GM21619 (cell line): ENCODE data around the gene BHLHE40.

Experiments used
- ATAC-seq: cut with Tn5 transposase; IDR thresholded peaks from one replicate; pipeline ENCODE4 v1.9.1; 2021; ENCODE audit not compliant: unreplicated experiment

Gene BHLHE40

GRCh38 chr3:5016211-5017161, 37.2 kb downstream of the BHLHE40 start:
- ATAC-seq = peak; percentile 52

GRCh38 chr3:5017925-5018531, 38.8 kb downstream of the BHLHE40 start:
- no peak for ATAC-seq

GRCh38 chr3:5019411-5020241, 40.4 kb downstream of the BHLHE40 start:
- no peak for ATAC-seq

GRCh38 chr3:5020242-5020722, 41.0 kb downstream of the BHLHE40 start:
- ATAC-seq = no peak

GRCh38 chr3:5021116-5022092, 42.2 kb downstream of the BHLHE40 start:
- ATAC-seq = no peak

- ATAC-seq = peak; percentile 68
These were observed 43.1 kb downstream of the BHLHE40 start for GRCh38 chr3:5022187-5022965.

- no peak for ATAC-seq
These were observed 43.9 kb downstream of the BHLHE40 start for GRCh38 chr3:5022966-5023776.

- no peak for ATAC-seq
These were observed 44.6 kb downstream of the BHLHE40 start for GRCh38 chr3:5023777-5024346.

- ATAC-seq = no peak
These were observed 46.8 kb downstream of the BHLHE40 start for GRCh38 chr3:5026046-5026362.

GRCh38 chr3:5029715-5030114, 50.5 kb downstream of the BHLHE40 start:
- ATAC-seq = no peak

GRCh38 chr3:5030152-5030551, 50.9 kb downstream of the BHLHE40 start:
- no peak for ATAC-seq

- ATAC-seq = no peak
These were observed 53.6 kb downstream of the BHLHE40 start for GRCh38 chr3:5032844-5033243.
